Natural killer cell (primary cell): ENCODE measurements around the gene CCDC9. TPM values are rescaled to one million over a fixed set of nuclear protein-coding genes. Genes with fewer than 3 reads are reported as not detected.

Source experiments
- ATAC-seq, 3 donors: fragments of 150-1000 bp in 2 of 3; fragments of 200-7000 bp in 1 of 3; cut with Tn5 transposase; 1 replicate in 1 of 3; 2 replicates in 2 of 3; pipeline ENCODE4 v1.10.0; 2021; ENCODE audit warnings: mild to moderate bottlenecking in 2 of 3, moderate library complexity in 2 of 3
- DNase-seq, 2 donors: peaks; one replicate each; pipeline versions ENCODE4 v3.0.0 to v3.0.0-alpha.2; 2013 to 2021; ENCODE audit warnings: mixed read lengths in 1 of 2
- H3K27ac ChIP-seq: one replicate; pipeline ENCODE4 v1.5.1; 2013; ENCODE audit warnings: mild to moderate bottlenecking, low read length
- H3K27me3 ChIP-seq: one replicate; pipeline ENCODE4 v1.6.1; 2013; ENCODE audit warnings: low read length; ENCODE audit not compliant: control insufficient read depth, insufficient read depth
- H3K36me3 ChIP-seq: one replicate; pipeline ENCODE4 v1.6.1; 2013; ENCODE audit warnings: low read length; ENCODE audit not compliant: control insufficient read depth, insufficient read depth
- H3K4me1 ChIP-seq: one replicate; pipeline ENCODE4 v1.6.1; 2013; ENCODE audit warnings: low read length; ENCODE audit not compliant: control insufficient read depth, insufficient read depth
- H3K4me3 ChIP-seq: one replicate; pipeline ENCODE4 v1.5.1; 2013; ENCODE audit warnings: low read length
- H3K9me3 ChIP-seq: one replicate; pipeline ENCODE4 v1.6.1; 2013; ENCODE audit warnings: low read length; ENCODE audit not compliant: control insufficient read depth, insufficient read depth
- H3K27ac Mint-ChIP-seq, 2 donors: one replicate each; pipeline ENCODE4 v1.8.0; 2022; ENCODE audit warnings: mild to moderate bottlenecking in 2 of 2, mixed read lengths in 2 of 2, moderate library complexity in 1 of 2
- H3K27me3 Mint-ChIP-seq, 2 donors: one replicate each; pipeline ENCODE4 v1.8.0; 2022; ENCODE audit warnings: low read depth in 2 of 2, mixed read lengths in 2 of 2
- H3K36me3 Mint-ChIP-seq: one replicate; pipeline ENCODE4 v1.8.0; 2022; ENCODE audit warnings: mixed read lengths
- H3K4me1 Mint-ChIP-seq, 2 donors: one replicate each; pipeline ENCODE4 v1.8.0; 2022; ENCODE audit warnings: mixed read lengths in 2 of 2
- H3K4me3 Mint-ChIP-seq: one replicate; pipeline ENCODE4 v1.8.0; 2022; ENCODE audit warnings: mild to moderate bottlenecking, moderate library complexity, mixed read lengths
- H3K9me3 Mint-ChIP-seq, 2 donors: one replicate each; pipeline ENCODE4 v1.8.0; 2022; ENCODE audit warnings: mixed read lengths in 2 of 2
- WGBS: methylation state at CpG from one replicate; pipeline ENCODE4 v1.1.7; 2013; ENCODE audit warnings: missing lambda C conversion rate; ENCODE audit not compliant: insufficient coverage; 5-methylcytosine and 5-hydroxymethylcytosine counted together
- intact Hi-C: fragments of 100-400 bp; cut with micrococcal nuclease; formaldehyde crosslinking; loops from one replicate; pipeline ENCODE4 v1.14.2; 2022
- total RNA-seq, 4 donors: library from RNA; stranded (reverse); fragments of 120-200 nt in 1 of 4; gene quantifications; one replicate each; pipeline versions ENCODE4 v1.2.3 to v1.2.4, GENCODE V29; 2013 to 2022
- TF ChIP-seq, protein P1 (sequence below): fragments of 200-600 bp; IDR thresholded peaks from one replicate; pipeline ENCODE4 v1.8.0; 2022; ENCODE audit warnings: antibody characterized with exemption

CCDC9 gene
- total RNA-seq, 3 donors from 2014 or later (not counting 1 experiment from before 2014, with no cell fraction given), result 49.6 to 55.8 (median 55.4) TPM

- peak; percentile 44 to 70 (median 61) for ATAC-seq
- no peaks in the 10 kb centered on the region for H3K27me3 Mint-ChIP-seq
- peaks cover 7 to 23% of the 10 kb centered on the region in 2 donors for H3K4me1 Mint-ChIP-seq
- Histone ChIP-seq H3K4me3 (no peak overlapping the region), H3K9me3 (no peaks in the 10 kb centered on the region), H3K36me3 (peaks cover 4% of the 10 kb centered on the region), H3K27me3 (no peaks in the 10 kb centered on the region), H3K27ac (no peak overlapping the region), H3K4me1 (peaks cover 8% of the 10 kb centered on the region)
- WGBS, result 86% methylated on average over 12 of the region's 13 CpGs
- no peak overlapping the region for H3K4me3 Mint-ChIP-seq
- H3K9me3 Mint-ChIP-seq, result no peaks in the 10 kb centered on the region
- no peaks in the 10 kb centered on the region for H3K36me3 Mint-ChIP-seq
- intact Hi-C loops, result no loop called here
- no peak overlapping the region for H3K27ac Mint-ChIP-seq
- DNase-seq, result peak; percentile 38 to 71
- TF ChIP-seq, protein P1, sequence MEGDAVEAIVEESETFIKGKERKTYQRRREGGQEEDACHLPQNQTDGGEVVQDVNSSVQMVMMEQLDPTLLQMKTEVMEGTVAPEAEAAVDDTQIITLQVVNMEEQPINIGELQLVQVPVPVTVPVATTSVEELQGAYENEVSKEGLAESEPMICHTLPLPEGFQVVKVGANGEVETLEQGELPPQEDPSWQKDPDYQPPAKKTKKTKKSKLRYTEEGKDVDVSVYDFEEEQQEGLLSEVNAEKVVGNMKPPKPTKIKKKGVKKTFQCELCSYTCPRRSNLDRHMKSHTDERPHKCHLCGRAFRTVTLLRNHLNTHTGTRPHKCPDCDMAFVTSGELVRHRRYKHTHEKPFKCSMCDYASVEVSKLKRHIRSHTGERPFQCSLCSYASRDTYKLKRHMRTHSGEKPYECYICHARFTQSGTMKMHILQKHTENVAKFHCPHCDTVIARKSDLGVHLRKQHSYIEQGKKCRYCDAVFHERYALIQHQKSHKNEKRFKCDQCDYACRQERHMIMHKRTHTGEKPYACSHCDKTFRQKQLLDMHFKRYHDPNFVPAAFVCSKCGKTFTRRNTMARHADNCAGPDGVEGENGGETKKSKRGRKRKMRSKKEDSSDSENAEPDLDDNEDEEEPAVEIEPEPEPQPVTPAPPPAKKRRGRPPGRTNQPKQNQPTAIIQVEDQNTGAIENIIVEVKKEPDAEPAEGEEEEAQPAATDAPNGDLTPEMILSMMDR, result peak; percentile 24
Observed at GRCh38 chr19:47280183-47280797, 24.0 kb downstream of the CCDC9 start.

DNA sequence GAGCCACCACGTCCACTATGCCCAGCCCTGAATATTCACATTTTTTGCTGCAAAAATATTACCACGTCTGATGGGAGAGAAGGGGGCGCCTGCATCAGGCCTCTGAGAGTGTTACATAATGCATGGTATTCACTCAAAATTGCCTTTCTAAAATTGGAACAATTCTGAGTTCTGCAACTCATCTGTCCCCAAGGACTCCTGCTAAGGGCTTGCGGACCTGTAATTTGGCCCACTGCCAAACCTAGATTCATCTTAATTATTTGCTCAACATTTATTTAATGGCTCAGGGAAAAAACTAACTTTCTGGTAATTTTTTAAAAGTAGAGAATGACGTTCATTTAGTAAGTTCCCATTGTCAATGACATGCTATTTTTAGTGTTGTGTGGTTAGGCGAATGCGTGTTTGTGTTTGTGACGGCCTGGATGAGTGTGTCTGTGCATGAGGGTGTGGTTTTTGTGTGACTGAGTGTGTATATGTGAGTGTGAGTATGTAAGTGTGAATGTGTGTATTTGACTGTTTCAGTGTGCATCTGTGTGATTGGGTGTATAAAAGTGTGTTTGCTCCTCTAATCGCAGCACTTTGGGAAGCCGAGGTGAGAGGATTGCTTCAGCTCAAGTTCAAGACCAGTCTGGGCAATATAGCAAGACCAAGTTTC is 27.2 kb downstream of the CCDC9 start:
- Mint-ChIP-seq H3K27ac (no peak overlapping the region), H3K27me3 (no peaks in the 10 kb centered on the region), H3K4me1 (peaks cover 0 to 15% of the 10 kb centered on the region in 2 donors), H3K4me3 (no peak overlapping the region), H3K36me3 (no peaks in the 10 kb centered on the region), H3K9me3 (no peaks in the 10 kb centered on the region)
- H3K27me3 ChIP-seq, result no peaks in the 10 kb centered on the region
- H3K9me3 ChIP-seq, result no peaks in the 10 kb centered on the region
- WGBS, result 74% methylated on average over 10 of the region's 10 CpGs
- H3K4me3 ChIP-seq, result no peak overlapping the region
- no peaks in the 10 kb centered on the region for H3K36me3 ChIP-seq
- DNase-seq (peak in 1 of 2 donors; percentile 1), ATAC-seq (no peak)
- H3K4me1 ChIP-seq, result peaks cover under 1% of the 10 kb centered on the region
- intact Hi-C loops, result no loop called here
- H3K27ac ChIP-seq, result no peak overlapping the region
- TF ChIP-seq, protein P1, result no peak

DNA sequence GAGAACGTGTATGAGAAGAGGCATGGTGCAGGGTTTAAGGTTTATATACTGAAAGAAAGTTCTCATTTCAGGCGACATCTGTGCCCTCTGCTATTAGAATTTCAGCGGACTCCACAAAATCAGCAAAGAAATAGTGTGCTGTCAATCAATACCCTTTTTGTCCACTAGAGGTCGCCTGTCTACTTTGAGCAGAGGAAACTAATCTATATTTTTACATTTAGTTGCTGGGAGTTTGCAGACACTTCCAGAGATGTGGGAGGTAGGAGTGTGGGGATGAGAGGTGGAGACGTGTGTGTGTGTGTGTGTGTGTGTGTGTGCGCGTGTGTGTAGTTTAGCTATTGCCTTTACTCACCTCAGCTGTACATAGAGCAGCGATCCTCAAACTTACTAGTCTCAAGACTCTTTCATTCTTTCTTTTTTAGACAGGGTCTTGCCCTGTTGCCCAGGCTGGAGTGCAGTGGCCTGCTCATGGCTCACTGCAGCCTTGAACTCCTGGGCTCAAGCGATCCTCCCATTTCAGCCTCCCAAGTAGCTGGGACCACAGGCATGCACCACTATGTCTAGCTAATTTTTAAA is 28.1 kb downstream of the CCDC9 start:
- Histone ChIP-seq H3K4me1 (peaks cover 3% of the 10 kb centered on the region), H3K9me3 (no peaks in the 10 kb centered on the region), H3K27ac (no peak overlapping the region), H3K4me3 (no peak overlapping the region), H3K27me3 (no peaks in the 10 kb centered on the region), H3K36me3 (no peaks in the 10 kb centered on the region)
- no peaks in the 10 kb centered on the region for H3K36me3 Mint-ChIP-seq
- WGBS, result 50% methylated on average over 5 of the region's 9 CpGs
- no peaks in the 10 kb centered on the region for H3K9me3 Mint-ChIP-seq
- no peak overlapping the region for H3K27ac Mint-ChIP-seq
- peak in 1 of 2 donors; percentile 86 for DNase-seq
- intact Hi-C loops, result no loop called here
- TF ChIP-seq, protein P1, result peak; percentile 76
- H3K4me3 Mint-ChIP-seq, result no peak overlapping the region
- ATAC-seq, result peak in 2 of 3 donors; percentile 64 to 70
- H3K27me3 Mint-ChIP-seq, result no peaks in the 10 kb centered on the region
- peaks cover 0 to 15% of the 10 kb centered on the region in 2 donors for H3K4me1 Mint-ChIP-seq
